IMR-90 (cell line): ENCODE data around the gene SLF2. TPM values are rescaled to one million over a fixed set of nuclear protein-coding genes. Genes with fewer than 3 reads are reported as not detected.

Experiments
- ATAC-seq: fragments of 200-7000 bp; cut with Tn5 transposase; 2 replicates; pipeline ENCODE4 v1.9.1; 2020; ENCODE audit warnings: low read depth, mild to moderate bottlenecking, moderate library complexity
- BruUV-seq: library from RNA; stranded (reverse); fragments of 400-500 nt; replicated peaks from 2 replicates; lab custom pipeline; 2021; lab: Mats Ljungman, UMichigan
- CTCF ChIA-PET: fragments of 300-600 bp; formaldehyde crosslinking; extraction: SDS; loops from one replicate; lab custom pipeline; 2021; ENCODE audit warnings: antibody characterized with exemption; lab: Yijun Ruan, JAX
- POLR2A ChIA-PET: fragments of 300-600 bp; sonication (Branson Sonifier 250); formaldehyde crosslinking; loops from one replicate; lab custom pipeline; 2022; ENCODE audit warnings: antibody characterized with exemption; ENCODE audit not compliant: unreplicated experiment; lab: Charles Lee
- DNase-seq: peaks from one replicate; pipeline ENCODE4 v3.0.0; 2013
- H2AFZ ChIP-seq: replicated peaks from 2 replicates; pipeline ENCODE3; 2013; ENCODE audit warnings: low read length, mild to moderate bottlenecking; ENCODE audit not compliant: poor library complexity
- H2AK5ac ChIP-seq: 2 replicates; pipeline ENCODE4 v1.6.1; 2013; ENCODE audit warnings: low read depth, low read length, inconsistent platforms
- H2AK9ac ChIP-seq: replicated peaks from 2 replicates; pipeline ENCODE3; 2013; ENCODE audit warnings: mild to moderate bottlenecking, low read depth, low read length, moderate library complexity; ENCODE audit not compliant: poor library complexity
- H2BK120ac ChIP-seq: 2 replicates; pipeline ENCODE4 v1.6.1; 2013; ENCODE audit warnings: low read depth, low read length, inconsistent platforms
- H2BK15ac ChIP-seq: 3 replicates; pipeline ENCODE4 v1.6.1; 2013; ENCODE audit warnings: low read depth, low read length, inconsistent platforms
- H2BK20ac ChIP-seq: 2 replicates; pipeline ENCODE4 v1.6.1; 2013; ENCODE audit warnings: low read depth, mild to moderate bottlenecking, inconsistent platforms, low read length, moderate library complexity
- H2BK5ac ChIP-seq: 2 replicates; pipeline ENCODE4 v1.6.1; 2013; ENCODE audit warnings: mild to moderate bottlenecking, low read depth, low read length, inconsistent platforms; ENCODE audit not compliant: poor library complexity, severe bottlenecking
- H3K14ac ChIP-seq: replicated peaks from 2 replicates; pipeline ENCODE4 v1.6.1; 2013; ENCODE audit warnings: low read depth, low read length, inconsistent platforms
- H3K18ac ChIP-seq: 2 replicates; pipeline ENCODE4 v1.6.1; 2013; ENCODE audit warnings: low read depth, low read length, control low read depth
- H3K23ac ChIP-seq: 2 replicates; pipeline ENCODE4 v1.6.1; 2013; ENCODE audit warnings: low read depth, low read length, inconsistent platforms
- H3K27ac ChIP-seq: 2 replicates; pipeline ENCODE4 v1.5.1; 2013; ENCODE audit warnings: mild to moderate bottlenecking, control low read depth, low read length; ENCODE audit not compliant: insufficient read depth
- H3K27me3 ChIP-seq: 2 replicates; pipeline ENCODE4 v1.6.1; 2013; ENCODE audit warnings: low read length; ENCODE audit not compliant: control insufficient read depth, insufficient read depth
- H3K36me3 ChIP-seq: 2 replicates; pipeline ENCODE4 v1.6.1; 2013; ENCODE audit warnings: low read length, mixed read lengths; ENCODE audit not compliant: control insufficient read depth, insufficient read depth
- H3K4ac ChIP-seq: 2 replicates; pipeline ENCODE4 v1.6.1; 2013; ENCODE audit warnings: low read depth, low read length, inconsistent platforms
- H3K4me1 ChIP-seq: 2 replicates; pipeline ENCODE4 v1.6.1; 2013; ENCODE audit warnings: low read length, mixed read lengths; ENCODE audit not compliant: control insufficient read depth, insufficient read depth
- H3K4me2 ChIP-seq: 2 replicates; pipeline ENCODE4 v1.6.1; 2013; ENCODE audit warnings: low read depth, mild to moderate bottlenecking, control low read depth, low read length, moderate library complexity
- H3K4me3 ChIP-seq: 2 replicates; pipeline ENCODE4 v1.5.1; 2013; ENCODE audit warnings: low read depth, mild to moderate bottlenecking, control low read depth, low read length, moderate library complexity; ENCODE audit not compliant: insufficient read depth
- H3K56ac ChIP-seq: 2 replicates; pipeline ENCODE4 v1.6.1; 2013; ENCODE audit warnings: low read length, inconsistent platforms; ENCODE audit not compliant: insufficient read depth; ENCODE audit errors: extremely low read depth
- H3K79me1 ChIP-seq, 2 experiments: 2 replicates each; pipeline ENCODE4 v1.6.1; 2013; ENCODE audit warnings: low read length in 2 of 2, inconsistent platforms in 1 of 2, low read depth in 1 of 2
- H3K9ac ChIP-seq: 2 replicates; pipeline ENCODE4 v1.6.1; 2013; ENCODE audit warnings: low read depth, low read length, control low read depth
- H3K9me1 ChIP-seq: 2 replicates; pipeline ENCODE4 v1.6.1; 2013; ENCODE audit warnings: low read length, inconsistent platforms; ENCODE audit not compliant: insufficient read depth
- H3K9me3 ChIP-seq: 2 replicates; pipeline ENCODE4 v1.6.1; 2013; ENCODE audit warnings: low read length; ENCODE audit not compliant: control insufficient read depth, insufficient read depth
- H4K20me1 ChIP-seq: 2 replicates; pipeline ENCODE4 v1.6.1; 2013; ENCODE audit warnings: low read length, inconsistent platforms; ENCODE audit not compliant: insufficient read depth
- H4K5ac ChIP-seq: 2 replicates; pipeline ENCODE4 v1.6.1; 2013; ENCODE audit warnings: mild to moderate bottlenecking, low read depth, low read length, control low read depth
- H4K8ac ChIP-seq, 2 experiments: 2 replicates each; pipeline ENCODE4 v1.6.1; 2013; ENCODE audit warnings: low read depth in 2 of 2, low read length in 2 of 2, control low read depth in 1 of 2, inconsistent platforms in 1 of 2
- H4K91ac ChIP-seq: 2 replicates; pipeline ENCODE4 v1.6.1; 2013; ENCODE audit warnings: low read depth, low read length, inconsistent platforms; ENCODE audit not compliant: insufficient read depth
- BHLHE40 ChIP-seq: fragments of 150-350 bp; IDR thresholded peaks from 2 replicates; pipeline ENCODE4 v1.6.1; 2016; ENCODE audit warnings: mild to moderate bottlenecking, low read depth, low read length
- CEBPB ChIP-seq: IDR thresholded peaks from 2 replicates; pipeline ENCODE4 v1.6.1; 2012; ENCODE audit warnings: low read depth, low read length, improper control_type of control experiment
- CHD1 ChIP-seq: IDR thresholded peaks from 2 replicates; pipeline ENCODE4 v1.6.1; 2012; ENCODE audit warnings: low read depth, low read length, improper control_type of control experiment
- ELK1 ChIP-seq: fragments of 150-350 bp; IDR thresholded peaks from 2 replicates; pipeline ENCODE4 v1.6.1; 2016; ENCODE audit warnings: low read depth, mild to moderate bottlenecking, low read length, moderate library complexity, borderline replicate concordance
- FOS ChIP-seq: fragments of 150-350 bp; IDR thresholded peaks from 2 replicates; pipeline ENCODE4 v1.6.1; 2016; ENCODE audit warnings: low read depth, low read length
- MAZ ChIP-seq: IDR thresholded peaks from 2 replicates; pipeline ENCODE4 v1.6.1; 2012; ENCODE audit warnings: low read depth, mild to moderate bottlenecking, low read length, improper control_type of control experiment, moderate library complexity, borderline replicate concordance
- MXI1 ChIP-seq: IDR thresholded peaks from 2 replicates; pipeline ENCODE4 v1.6.1; 2012; ENCODE audit warnings: low read depth, mild to moderate bottlenecking, low read length, moderate library complexity, borderline replicate concordance
- NFE2L2 ChIP-seq: fragments of 150-350 bp; IDR thresholded peaks from 2 replicates; pipeline ENCODE4 v1.6.1; 2016; ENCODE audit warnings: low read depth, mild to moderate bottlenecking, low read length
- POLR2A ChIP-seq: IDR thresholded peaks from 2 replicates; pipeline ENCODE4 v1.6.1; 2012; ENCODE audit warnings: mild to moderate bottlenecking, low read depth, low read length
- RAD21 ChIP-seq: IDR thresholded peaks from 2 replicates; pipeline ENCODE4 v1.6.1; 2012; ENCODE audit warnings: low read length, improper control_type of control experiment
- RCOR1 ChIP-seq: IDR thresholded peaks from 2 replicates; pipeline ENCODE4 v1.6.1; 2012; ENCODE audit warnings: mild to moderate bottlenecking, low read length, improper control_type of control experiment; ENCODE audit not compliant: insufficient replicate concordance
- RFX5 ChIP-seq: IDR thresholded peaks from 2 replicates; pipeline ENCODE4 v1.8.0; 2012; ENCODE audit warnings: low read depth, mild to moderate bottlenecking, low read length, moderate library complexity
- WGBS, 2 experiments: methylation state at CpG; one replicate each; pipeline versions ENCODE4 v1.1.5 to v1.1.7; 2013; ENCODE audit warnings: missing lambda C conversion rate in 2 of 2; ENCODE audit not compliant: insufficient read length in 1 of 2; ENCODE audit errors: extremely low coverage in 2 of 2; 5-methylcytosine and 5-hydroxymethylcytosine counted together
- dilution Hi-C: fragments of 300-500 bp; cut with HindIII; formaldehyde crosslinking; loops from one replicate; pipeline ENCODE4 v1.14.3; 2018; ENCODE audit warnings: low sequenced_read_pairs; ENCODE audit not compliant: unreplicated experiment
- in situ Hi-C: fragments of 300-500 bp; cut with MboI; formaldehyde crosslinking; loops from 3 replicates; pipeline ENCODE4 v1.14.3; 2019; ENCODE audit warnings: low sequenced_read_pairs, inconsistent platforms, mixed read lengths
- intact Hi-C: fragments of 100-400 bp; cut with micrococcal nuclease; formaldehyde crosslinking; loops from 2 replicates; pipeline ENCODE4 v1.10.0; 2022
- polyA plus RNA-seq, 3 experiments: library from polyadenylated mRNA; depleted of rRNA; stranded (reverse); fragments of >200 nt; gene quantifications; 2 replicates each; pipeline ENCODE4 v1.2.3, GENCODE V29; 2012; ENCODE audit warnings: low replicate concordance in 1 of 3
- total RNA-seq: library from RNA; depleted of rRNA; stranded (reverse); fragments of >200 nt; gene quantifications from 2 replicates; pipeline ENCODE4 v1.2.3, GENCODE V29; 2012
- TF ChIP-seq, protein P1 (sequence below): conservative IDR thresholded peaks from 2 replicates; pipeline ENCODE4 v1.5.1; 2012; ENCODE audit warnings: mild to moderate bottlenecking, low read depth, low read length, improper control_type of control experiment
- TF ChIP-seq, protein P2 (sequence below): fragments of 150-350 bp; IDR thresholded peaks from 2 replicates; pipeline ENCODE4 v1.6.1; 2017; ENCODE audit warnings: mild to moderate bottlenecking, antibody characterized with exemption, low read length, low read depth

SLF2 gene
- total and polyA plus RNA-seq, 2 of the 4 experiments (the other 2 are of a cell fraction) = 8.5 to 21.7 TPM

- intact Hi-C loops = loop anchor here (5.0 to 10.0 kb wide), 2 partner anchors 132 to 360 kb away; partner anchors contain the start of genes PAX2 and SEC31B
- no peak overlapping the region for H3K18ac ChIP-seq
- no peak overlapping the region for H3K27ac ChIP-seq
- no peak for ATAC-seq
- H3K4me1 ChIP-seq = peaks cover 17% of the 10 kb centered on the region
- no peaks in the 10 kb centered on the region for H3K79me1 ChIP-seq
- H3K4me3 ChIP-seq = no peak overlapping the region
- H3K23ac ChIP-seq = no peak overlapping the region
- H3K14ac ChIP-seq = no peak overlapping the region
- dilution Hi-C loops = no loop called here
- no peak overlapping the region for H3K56ac ChIP-seq
- DNase-seq = no peak
- no peak overlapping the region for H3K9ac ChIP-seq
- ChIA-PET CTCF (no interaction called here), POLR2A (no interaction called here)
- BruUV-seq = no TSS peak
- H2BK20ac ChIP-seq = no peak overlapping the region
- H2BK15ac ChIP-seq = no peak overlapping the region
- H2AK5ac ChIP-seq = no peak overlapping the region
- no peak overlapping the region for H3K4ac ChIP-seq
- no peak overlapping the region for H2AK9ac ChIP-seq
- H4K8ac ChIP-seq = no peak overlapping the region
- H3K27me3 ChIP-seq = no peaks in the 10 kb centered on the region
- H4K5ac ChIP-seq = no peak overlapping the region
- no peak overlapping the region for H2BK5ac ChIP-seq
- H3K9me1 ChIP-seq = peaks cover 7% of the 10 kb centered on the region
- no peak overlapping the region for H2AFZ ChIP-seq
- in situ Hi-C loops = loop anchor here (5.0 to 25.0 kb wide), 2 partner anchors 205 to 540 kb away; partner anchors contain the start of genes PKD2L1 and SCD
- no peaks in the 10 kb centered on the region for H3K36me3 ChIP-seq
- H4K91ac ChIP-seq = no peak overlapping the region
- H2BK120ac ChIP-seq = no peak overlapping the region
- H3K4me2 ChIP-seq = no peak overlapping the region
- WGBS, 2 experiments = 81% methylated on average over 8 of the region's 24 CpGs; no CpG with 5 or more reads in 1 of the 2 experiments
- no peaks in the 10 kb centered on the region for H3K9me3 ChIP-seq
- no peaks in the 10 kb centered on the region for H4K20me1 ChIP-seq
- TF ChIP-seq, protein P1, sequence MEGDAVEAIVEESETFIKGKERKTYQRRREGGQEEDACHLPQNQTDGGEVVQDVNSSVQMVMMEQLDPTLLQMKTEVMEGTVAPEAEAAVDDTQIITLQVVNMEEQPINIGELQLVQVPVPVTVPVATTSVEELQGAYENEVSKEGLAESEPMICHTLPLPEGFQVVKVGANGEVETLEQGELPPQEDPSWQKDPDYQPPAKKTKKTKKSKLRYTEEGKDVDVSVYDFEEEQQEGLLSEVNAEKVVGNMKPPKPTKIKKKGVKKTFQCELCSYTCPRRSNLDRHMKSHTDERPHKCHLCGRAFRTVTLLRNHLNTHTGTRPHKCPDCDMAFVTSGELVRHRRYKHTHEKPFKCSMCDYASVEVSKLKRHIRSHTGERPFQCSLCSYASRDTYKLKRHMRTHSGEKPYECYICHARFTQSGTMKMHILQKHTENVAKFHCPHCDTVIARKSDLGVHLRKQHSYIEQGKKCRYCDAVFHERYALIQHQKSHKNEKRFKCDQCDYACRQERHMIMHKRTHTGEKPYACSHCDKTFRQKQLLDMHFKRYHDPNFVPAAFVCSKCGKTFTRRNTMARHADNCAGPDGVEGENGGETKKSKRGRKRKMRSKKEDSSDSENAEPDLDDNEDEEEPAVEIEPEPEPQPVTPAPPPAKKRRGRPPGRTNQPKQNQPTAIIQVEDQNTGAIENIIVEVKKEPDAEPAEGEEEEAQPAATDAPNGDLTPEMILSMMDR = no peak
- no peak for TF ChIP-seq NFE2L2
- no peak for TF ChIP-seq ELK1
- TF ChIP-seq RFX5 = no peak
- TF ChIP-seq FOS = no peak
- TF ChIP-seq CEBPB = no peak
- TF ChIP-seq RCOR1 = no peak
- TF ChIP-seq CHD1 = no peak
- TF ChIP-seq RAD21 = no peak
- no peak for TF ChIP-seq MXI1
- no peak for TF ChIP-seq MAZ
- TF ChIP-seq POLR2A = no peak
- TF ChIP-seq BHLHE40 = no peak
- TF ChIP-seq, protein P2, sequence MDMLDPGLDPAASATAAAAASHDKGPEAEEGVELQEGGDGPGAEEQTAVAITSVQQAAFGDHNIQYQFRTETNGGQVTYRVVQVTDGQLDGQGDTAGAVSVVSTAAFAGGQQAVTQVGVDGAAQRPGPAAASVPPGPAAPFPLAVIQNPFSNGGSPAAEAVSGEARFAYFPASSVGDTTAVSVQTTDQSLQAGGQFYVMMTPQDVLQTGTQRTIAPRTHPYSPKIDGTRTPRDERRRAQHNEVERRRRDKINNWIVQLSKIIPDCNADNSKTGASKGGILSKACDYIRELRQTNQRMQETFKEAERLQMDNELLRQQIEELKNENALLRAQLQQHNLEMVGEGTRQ = no peak
Measured at GRCh38 chr10:100876585-100877460, 35.9 kb upstream of the SLF2 start.
